Gastrocnemius medialis (tissue), 4 donors: ENCODE results near the gene KIAA0408.

Experiments used
- POLR2A ChIP-seq, 2 donors: fragments of 450-650 bp; IDR thresholded peaks; one replicate each; pipeline ENCODE4 v1.6.1; 2017; ENCODE audit warnings: antibody characterized with exemption in 2 of 2, mild to moderate bottlenecking in 2 of 2, moderate library complexity in 2 of 2
- TF ChIP-seq, protein P1 (sequence below), 5 experiments: fragments of 450-650 bp in 3 of 5; fragments of 200-600 bp in 2 of 5; sonication (generic) in 2 of 5; IDR thresholded peaks in 4 of 5; conservative IDR thresholded peaks in 1 of 5; 1 replicate in 4 of 5; 2 replicates in 1 of 5; pipeline ENCODE4 v1.5.1; 2016 to 2019; ENCODE audit warnings: antibody characterized with exemption in 5 of 5, mild to moderate bottlenecking in 3 of 5, moderate library complexity in 3 of 5

GRCh38 chr6:127462376-127462775 lies 3.2 kb upstream of the KIAA0408 start:
- TF ChIP-seq, protein P1, sequence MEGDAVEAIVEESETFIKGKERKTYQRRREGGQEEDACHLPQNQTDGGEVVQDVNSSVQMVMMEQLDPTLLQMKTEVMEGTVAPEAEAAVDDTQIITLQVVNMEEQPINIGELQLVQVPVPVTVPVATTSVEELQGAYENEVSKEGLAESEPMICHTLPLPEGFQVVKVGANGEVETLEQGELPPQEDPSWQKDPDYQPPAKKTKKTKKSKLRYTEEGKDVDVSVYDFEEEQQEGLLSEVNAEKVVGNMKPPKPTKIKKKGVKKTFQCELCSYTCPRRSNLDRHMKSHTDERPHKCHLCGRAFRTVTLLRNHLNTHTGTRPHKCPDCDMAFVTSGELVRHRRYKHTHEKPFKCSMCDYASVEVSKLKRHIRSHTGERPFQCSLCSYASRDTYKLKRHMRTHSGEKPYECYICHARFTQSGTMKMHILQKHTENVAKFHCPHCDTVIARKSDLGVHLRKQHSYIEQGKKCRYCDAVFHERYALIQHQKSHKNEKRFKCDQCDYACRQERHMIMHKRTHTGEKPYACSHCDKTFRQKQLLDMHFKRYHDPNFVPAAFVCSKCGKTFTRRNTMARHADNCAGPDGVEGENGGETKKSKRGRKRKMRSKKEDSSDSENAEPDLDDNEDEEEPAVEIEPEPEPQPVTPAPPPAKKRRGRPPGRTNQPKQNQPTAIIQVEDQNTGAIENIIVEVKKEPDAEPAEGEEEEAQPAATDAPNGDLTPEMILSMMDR (IDR thresholded peaks at IDR 0.05 in 4 of 5, conservative IDR thresholded peaks at IDR 0.05 in 1 of 5): peak in 3 of 5 experiments; percentile 21 to 44 (median 30)
- no peak for TF ChIP-seq POLR2A (IDR thresholded peaks at IDR 0.05)
